ENCODE measurements around the gene PSMD7. TPM values are rescaled to one million over a fixed set of nuclear protein-coding genes. Genes with fewer than 3 reads are reported as not detected.

The PSMD7 gene
- total RNA-seq, 4 donors from 2014 or later, result 44.9 to 80.4 (median 62.3) TPM

DNA sequence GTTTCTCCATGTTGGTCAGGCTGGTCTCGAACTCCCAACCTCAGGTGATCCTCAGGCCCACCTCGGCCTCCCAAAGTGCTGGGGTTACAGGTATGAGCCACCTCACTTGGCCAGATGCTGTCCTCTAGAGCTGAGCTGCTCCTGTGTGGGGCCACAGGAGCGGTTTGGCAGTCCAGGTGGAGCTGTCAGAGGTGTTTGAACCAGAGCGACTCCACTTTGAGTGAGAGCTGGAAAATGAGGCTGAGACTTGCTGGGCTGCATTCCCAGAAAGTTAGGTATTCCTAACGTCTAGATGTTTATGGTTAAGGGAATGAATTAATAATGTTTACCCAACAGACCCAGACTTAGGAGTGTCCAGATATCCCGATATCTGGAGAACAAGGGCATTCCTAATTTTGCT is 16.8 kb upstream of the PSMD7 start:
- H3K27me3 ChIP-seq, result no peaks in the 10 kb centered on the region
- no peak for DNase-seq
- no peaks in the 10 kb centered on the region for H3K4me1 ChIP-seq

GRCh38 chr16:74280448-74280847 is 16.2 kb upstream of the PSMD7 start:
- Histone ChIP-seq H3K27ac (no peak overlapping the region), H3K4me3 (replicated peaks in 1 of 3) (no peak overlapping the region), H3K4me1 (no peaks in the 10 kb centered on the region), H3K36me3 (no peaks in the 10 kb centered on the region), H3K9me3 (no peaks in the 10 kb centered on the region), H3K27me3 (no peaks in the 10 kb centered on the region)
- intact Hi-C loops (cut with DNase I), result no loop called here
- TF ChIP-seq, protein P1, sequence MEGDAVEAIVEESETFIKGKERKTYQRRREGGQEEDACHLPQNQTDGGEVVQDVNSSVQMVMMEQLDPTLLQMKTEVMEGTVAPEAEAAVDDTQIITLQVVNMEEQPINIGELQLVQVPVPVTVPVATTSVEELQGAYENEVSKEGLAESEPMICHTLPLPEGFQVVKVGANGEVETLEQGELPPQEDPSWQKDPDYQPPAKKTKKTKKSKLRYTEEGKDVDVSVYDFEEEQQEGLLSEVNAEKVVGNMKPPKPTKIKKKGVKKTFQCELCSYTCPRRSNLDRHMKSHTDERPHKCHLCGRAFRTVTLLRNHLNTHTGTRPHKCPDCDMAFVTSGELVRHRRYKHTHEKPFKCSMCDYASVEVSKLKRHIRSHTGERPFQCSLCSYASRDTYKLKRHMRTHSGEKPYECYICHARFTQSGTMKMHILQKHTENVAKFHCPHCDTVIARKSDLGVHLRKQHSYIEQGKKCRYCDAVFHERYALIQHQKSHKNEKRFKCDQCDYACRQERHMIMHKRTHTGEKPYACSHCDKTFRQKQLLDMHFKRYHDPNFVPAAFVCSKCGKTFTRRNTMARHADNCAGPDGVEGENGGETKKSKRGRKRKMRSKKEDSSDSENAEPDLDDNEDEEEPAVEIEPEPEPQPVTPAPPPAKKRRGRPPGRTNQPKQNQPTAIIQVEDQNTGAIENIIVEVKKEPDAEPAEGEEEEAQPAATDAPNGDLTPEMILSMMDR (IDR thresholded peaks at IDR 0.05), result no peak
- TF ChIP-seq POLR2A (IDR thresholded peaks at IDR 0.05), result no peak
- DNase-seq, result no peak
- WGBS, 2 donors, result 88 to 91% methylated on average over 5 of the region's 5 CpGs

More for the DNA sequence above, 16.8 kb upstream of the PSMD7 start:
- Histone ChIP-seq H3K27ac (no peak overlapping the region), H3K9me3 (no peaks in the 10 kb centered on the region), H3K36me3 (no peaks in the 10 kb centered on the region), H3K4me3 (replicated peaks in 1 of 3) (no peak overlapping the region)
- TF ChIP-seq, protein P1 (IDR thresholded peaks at IDR 0.05), result no peak
- TF ChIP-seq POLR2A (IDR thresholded peaks at IDR 0.05), result no peak
- WGBS, 2 donors, result 86 to 89% methylated on average over 6 of the region's 6 CpGs
- intact Hi-C loops (cut with DNase I), result no loop called here

DNA sequence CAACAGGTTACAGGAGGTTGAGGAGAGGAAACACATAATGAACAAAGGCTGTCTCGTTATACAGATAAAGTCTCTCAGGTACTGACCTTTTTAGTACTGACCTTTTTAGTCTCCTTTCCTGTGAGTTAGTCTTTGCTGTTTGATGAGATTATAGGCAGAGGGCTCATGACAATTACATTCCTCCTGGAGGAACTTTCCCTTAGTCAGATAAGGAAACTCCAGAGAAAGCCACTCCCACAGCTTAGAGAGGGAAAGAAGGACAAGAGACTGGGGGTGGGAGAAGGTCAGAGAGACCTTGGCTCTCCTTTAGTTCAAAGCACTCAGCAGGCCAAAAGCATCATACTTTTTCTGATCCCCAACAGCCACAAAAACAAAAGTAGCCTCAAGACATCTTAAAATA is 15.3 kb upstream of the PSMD7 start:
- no peak overlapping the region for H3K27ac ChIP-seq

DNA sequence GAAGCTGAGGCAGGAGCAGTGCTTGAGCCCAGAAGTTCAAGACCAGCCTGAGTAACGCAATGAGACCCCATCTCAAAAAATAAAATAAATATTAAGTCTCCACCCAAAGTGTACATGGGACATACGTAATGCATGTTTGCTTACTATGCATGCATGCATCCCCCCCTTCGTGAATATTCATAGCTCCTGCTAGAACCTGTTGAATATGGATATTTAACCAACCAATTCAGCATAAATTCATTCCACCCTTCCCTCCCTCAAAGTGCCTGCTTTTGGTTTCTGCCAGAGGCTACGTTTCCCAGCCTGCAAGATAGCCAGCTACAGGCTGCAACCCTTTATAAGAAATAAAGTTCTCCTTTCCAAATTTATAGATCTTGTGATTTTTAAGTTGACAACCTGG is 12.9 kb upstream of the PSMD7 start:
- WGBS, 2 donors, result 90 to 93% methylated on average over 4 of the region's 4 CpGs

More for the DNA sequence above, 15.3 kb upstream of the PSMD7 start:
- Histone ChIP-seq H3K4me3 (replicated peaks in 1 of 3) (no peak overlapping the region), H3K27me3 (no peaks in the 10 kb centered on the region), H3K36me3 (no peaks in the 10 kb centered on the region), H3K9me3 (no peaks in the 10 kb centered on the region), H3K4me1 (no peaks in the 10 kb centered on the region)
- TF ChIP-seq, protein P1 (IDR thresholded peaks at IDR 0.05), result no peak
- no peak for TF ChIP-seq POLR2A (IDR thresholded peaks at IDR 0.05)
- 49 to 73% methylated on average over 1 of the region's 1 CpG for WGBS, 2 donors
- intact Hi-C loops (cut with DNase I), result no loop called here
- DNase-seq, result no peak

GRCh38 chr16:74288065-74288464 is 8.5 kb upstream of the PSMD7 start:
- intact Hi-C loops (cut with DNase I), result no loop called here
- no peaks in the 10 kb centered on the region for H3K4me1 ChIP-seq
- H3K27ac ChIP-seq, result no peak overlapping the region
- H3K9me3 ChIP-seq, result no peaks in the 10 kb centered on the region
- 94 to 96% methylated on average over 6 to 7 of the region's 7 CpGs for WGBS, 2 donors
- H3K4me3 ChIP-seq (replicated peaks in 1 of 3), result no peak overlapping the region
- DNase-seq, result no peak
- TF ChIP-seq, protein P1 (IDR thresholded peaks at IDR 0.05), result no peak
- no peak for TF ChIP-seq POLR2A (IDR thresholded peaks at IDR 0.05)
- H3K27me3 ChIP-seq, result no peaks in the 10 kb centered on the region
- no peaks in the 10 kb centered on the region for H3K36me3 ChIP-seq

More for the DNA sequence above, 12.9 kb upstream of the PSMD7 start:
- Histone ChIP-seq H3K27me3 (no peaks in the 10 kb centered on the region), H3K4me3 (replicated peaks in 1 of 3) (no peak overlapping the region), H3K36me3 (no peaks in the 10 kb centered on the region), H3K4me1 (no peaks in the 10 kb centered on the region), H3K9me3 (no peaks in the 10 kb centered on the region), H3K27ac (no peak overlapping the region)
- DNase-seq, result no peak
- intact Hi-C loops (cut with DNase I), result no loop called here
- no peak for TF ChIP-seq POLR2A (IDR thresholded peaks at IDR 0.05)
- TF ChIP-seq, protein P1 (IDR thresholded peaks at IDR 0.05), result no peak
